Measurements from ENCODE around the gene RBM11. TPM values are rescaled to one million over a fixed set of nuclear protein-coding genes. Genes with fewer than 3 reads are reported as not detected.

Gene RBM11
- total RNA-seq, 1 experiment from 2014 or later: 1.7 TPM

GRCh38 chr21:14265023-14265422, 49.1 kb downstream of the RBM11 start:
- Mint-ChIP-seq H3K4me1 (no peaks in the 10 kb centered on the region), H3K36me3 (ENCODE audit: insufficient read depth in 1 of 3, low read depth in 3 of 3) (no peaks in the 10 kb centered on the region), H3K27ac (no peak overlapping the region), H3K27me3 (ENCODE audit: low read depth) (no peaks in the 10 kb centered on the region; the same call in 1 of the 2 replicates), H3K9me3 (peaks cover 2 to 5% of the 10 kb centered on the region in 2 experiments), H3K4me3 (no peak overlapping the region)
- DNase-seq: no peak
- no peak overlapping the region for H2AFZ ChIP-seq (ENCODE audit: low read length)
- no peaks in the 10 kb centered on the region for H3K79me2 ChIP-seq (ENCODE audit: insufficient read depth, low read length)
- no peak overlapping the region for H3K4ac ChIP-seq (ENCODE audit: low read depth, low read length)
- H2BK5ac ChIP-seq (ENCODE audit: insufficient read length, low read length): no peak overlapping the region
- H3K27ac ChIP-seq (ENCODE audit: insufficient read length, low read depth, low read length): no peak overlapping the region
- H3K14ac ChIP-seq (ENCODE audit: insufficient read depth, low read length): no peak overlapping the region
- no peak overlapping the region for H2BK20ac ChIP-seq (ENCODE audit: low read depth, low read length, poor library complexity, severe bottlenecking)
- H3K23me2 ChIP-seq (ENCODE audit: insufficient read length, low read depth, low read length, poor library complexity, severe bottlenecking): no peaks in the 10 kb centered on the region
- H3K9ac ChIP-seq (ENCODE audit: extremely low read depth, insufficient read length, low read length): no peak overlapping the region
- H3K4me2 ChIP-seq (ENCODE audit: insufficient read depth, insufficient read length, low read length): no peak overlapping the region
- TF ChIP-seq CTCF (conservative IDR thresholded peaks at IDR 0.05): no peak
- H2AK5ac ChIP-seq (ENCODE audit: insufficient read length, low read length): no peak overlapping the region
- H3K18ac ChIP-seq (ENCODE audit: insufficient read length, low read depth, low read length): no peak overlapping the region
- no peak overlapping the region for H2BK12ac ChIP-seq (ENCODE audit: insufficient read length, low read depth, low read length)
- no peaks in the 10 kb centered on the region for H3K27me3 ChIP-seq (ENCODE audit: insufficient read depth, low read length)
- H3K79me1 ChIP-seq (ENCODE audit: insufficient read depth, low read depth, low read length, poor library complexity, severe bottlenecking): no peaks in the 10 kb centered on the region
- WGBS (ENCODE audit: extremely low coverage, insufficient read length, low lambda C conversion rate): no CpG with 5 or more reads among the region's 2 CpGs
- H4K91ac ChIP-seq (ENCODE audit: insufficient read length, low read depth, low read length): no peak overlapping the region
- H3K23ac ChIP-seq (ENCODE audit: insufficient read length, low read depth, low read length): no peak overlapping the region
- no peak overlapping the region for H3T11ph ChIP-seq (ENCODE audit: low read length)
- H4K5ac ChIP-seq (ENCODE audit: insufficient read length, low read depth, low read length): no peak overlapping the region
- no peaks in the 10 kb centered on the region for H4K20me1 ChIP-seq (ENCODE audit: control insufficient read depth, insufficient read depth, insufficient read length)
- no peak overlapping the region for H3K56ac ChIP-seq (ENCODE audit: insufficient read length, low read depth, low read length)
- H3K9me3 ChIP-seq (ENCODE audit: control insufficient read depth, low read depth, low read length): no peaks in the 10 kb centered on the region
- H3K4me1 ChIP-seq (ENCODE audit: insufficient read depth, low read length): no peaks in the 10 kb centered on the region
- H2BK15ac ChIP-seq (ENCODE audit: low read depth, low read length): no peak overlapping the region
- no peak overlapping the region for H4K8ac ChIP-seq (replicated peaks; ENCODE audit: insufficient read length, low read depth, low read length)
- H2BK120ac ChIP-seq (ENCODE audit: low read depth, low read length, poor library complexity, severe bottlenecking): no peak overlapping the region
